HG03558 (cell line): ENCODE results near the gene F2R.
"Not testable (repeated sequence)": the region's sequence is repeated elsewhere in the genome, so short reads cannot be mapped to it uniquely, and the experiment has no call there.

Experiments
- ATAC-seq: cut with Tn5 transposase; IDR thresholded peaks from one replicate; pipeline ENCODE4 v1.9.1; 2021; ENCODE audit warnings: moderate number of reproducible peaks; ENCODE audit not compliant: unreplicated experiment; ENCODE audit errors: extremely low read depth

Gene F2R

GRCh38 chr5:76717222-76718083 lies 1.5 kb downstream of the F2R start:
- no peak for ATAC-seq

GRCh38 chr5:76718381-76718832 lies 2.5 kb downstream of the F2R start:
- ATAC-seq = no peak

GRCh38 chr5:76718880-76719279 lies 3.0 kb downstream of the F2R start:
- no peak for ATAC-seq

GRCh38 chr5:76720988-76721569 lies 5.2 kb downstream of the F2R start:
- peak; percentile 91 for ATAC-seq

- ATAC-seq = no peak
These were observed 7.3 kb downstream of the F2R start for GRCh38 chr5:76723266-76723665.

GRCh38 chr5:76723906-76724305 lies 8.0 kb downstream of the F2R start:
- no peak for ATAC-seq

- no peak for ATAC-seq
These were observed 8.9 kb downstream of the F2R start for GRCh38 chr5:76724871-76725270.

- ATAC-seq = no peak
These were observed 13.0 kb downstream of the F2R start for GRCh38 chr5:76728965-76729364.

- no peak for ATAC-seq
These were observed 13.7 kb downstream of the F2R start for GRCh38 chr5:76729373-76730290.

GRCh38 chr5:76732405-76733048 lies 16.6 kb downstream of the F2R start:
- no peak for ATAC-seq

- ATAC-seq = no peak
These were observed 17.1 kb downstream of the F2R start for GRCh38 chr5:76733049-76733417.

GRCh38 chr5:76735762-76736545 lies 20.0 kb downstream of the F2R start:
- no peak for ATAC-seq

GRCh38 chr5:76736679-76737556 lies 21.0 kb downstream of the F2R start:
- no peak for ATAC-seq

- ATAC-seq = no peak
These were observed 21.9 kb downstream of the F2R start for GRCh38 chr5:76737846-76738245.

GRCh38 chr5:76741506-76741905 lies 25.6 kb downstream of the F2R start:
- ATAC-seq = not testable (repeated sequence)

- no peak for ATAC-seq
These were observed 26.7 kb downstream of the F2R start for GRCh38 chr5:76742583-76742982.

- ATAC-seq = no peak
These were observed 28.7 kb downstream of the F2R start for GRCh38 chr5:76744632-76745031.

- ATAC-seq = no peak
These were observed 29.7 kb downstream of the F2R start for GRCh38 chr5:76745670-76746069.

GRCh38 chr5:76746677-76747076 lies 30.8 kb downstream of the F2R start:
- ATAC-seq = no peak
